Esophagus squamous epithelium (tissue), 4 donors: ENCODE measurements around the gene KLHL29.

ENCODE experiments used
- CTCF ChIP-seq, 6 experiments: fragments of 450-650 bp in 4 of 6; fragments of 200-600 bp in 2 of 6; sonication (generic) in 2 of 6; IDR thresholded peaks; one replicate each; pipeline ENCODE4 v1.5.1; 2016 to 2019; ENCODE audit warnings: antibody characterized with exemption in 6 of 6, mild to moderate bottlenecking in 4 of 6, moderate library complexity in 4 of 6
- POLR2A ChIP-seq, 4 donors: fragments of 450-650 bp; IDR thresholded peaks; one replicate each; pipeline ENCODE4 v1.6.1; 2017; ENCODE audit warnings: antibody characterized with exemption in 4 of 4, mild to moderate bottlenecking in 4 of 4, moderate library complexity in 3 of 4

DNA sequence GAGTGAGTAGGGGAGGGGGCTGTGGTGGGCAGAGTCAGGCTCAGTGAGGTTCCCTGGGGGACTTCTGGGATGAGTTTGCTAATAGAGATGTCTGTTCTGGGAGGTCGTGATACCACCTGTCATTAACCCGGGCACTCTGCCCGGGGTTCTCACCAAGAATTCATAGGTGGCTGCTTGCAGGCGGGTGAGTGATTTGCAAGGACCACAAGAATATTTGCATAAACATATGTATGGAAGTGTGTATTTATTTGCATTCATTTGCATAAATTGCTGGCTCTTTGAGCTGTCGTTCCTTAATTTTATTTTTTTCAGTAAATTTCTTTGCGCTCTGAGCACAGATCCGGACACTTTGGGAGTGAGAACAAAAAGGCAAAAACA lies 282.0 kb downstream of the KLHL29 start:
- TF ChIP-seq POLR2A (IDR thresholded peaks at IDR 0.05): no peak
- TF ChIP-seq CTCF (IDR thresholded peaks at IDR 0.05): no peak
